ENCODE data around the gene TRABD.

- TF ChIP-seq, protein P1, sequence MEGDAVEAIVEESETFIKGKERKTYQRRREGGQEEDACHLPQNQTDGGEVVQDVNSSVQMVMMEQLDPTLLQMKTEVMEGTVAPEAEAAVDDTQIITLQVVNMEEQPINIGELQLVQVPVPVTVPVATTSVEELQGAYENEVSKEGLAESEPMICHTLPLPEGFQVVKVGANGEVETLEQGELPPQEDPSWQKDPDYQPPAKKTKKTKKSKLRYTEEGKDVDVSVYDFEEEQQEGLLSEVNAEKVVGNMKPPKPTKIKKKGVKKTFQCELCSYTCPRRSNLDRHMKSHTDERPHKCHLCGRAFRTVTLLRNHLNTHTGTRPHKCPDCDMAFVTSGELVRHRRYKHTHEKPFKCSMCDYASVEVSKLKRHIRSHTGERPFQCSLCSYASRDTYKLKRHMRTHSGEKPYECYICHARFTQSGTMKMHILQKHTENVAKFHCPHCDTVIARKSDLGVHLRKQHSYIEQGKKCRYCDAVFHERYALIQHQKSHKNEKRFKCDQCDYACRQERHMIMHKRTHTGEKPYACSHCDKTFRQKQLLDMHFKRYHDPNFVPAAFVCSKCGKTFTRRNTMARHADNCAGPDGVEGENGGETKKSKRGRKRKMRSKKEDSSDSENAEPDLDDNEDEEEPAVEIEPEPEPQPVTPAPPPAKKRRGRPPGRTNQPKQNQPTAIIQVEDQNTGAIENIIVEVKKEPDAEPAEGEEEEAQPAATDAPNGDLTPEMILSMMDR (IDR thresholded peaks at IDR 0.05) = no peak
- TF ChIP-seq POLR2A (IDR thresholded peaks at IDR 0.05; ENCODE audit: low read depth) = no peak
- TF ChIP-seq EP300 (IDR thresholded peaks at IDR 0.05) = no peak
Measured at GRCh38 chr22:50143096-50143495, 42.6 kb upstream of the TRABD start.

Data from esophagus muscularis mucosa (tissue), 4 donors.